SK-N-SH treated with all-trans-retinoic acid at 6 μM for 48 hours (cell line): ENCODE data around the gene SYNGR1.

Experiments
- ATAC-seq: fragments of 200-7000 bp; cut with Tn5 transposase; 3 replicates; pipeline ENCODE4 v1.9.1; 2020; ENCODE audit warnings: mild to moderate bottlenecking, moderate library complexity
- ARNTL ChIP-seq: fragments of 450-650 bp; formaldehyde crosslinking; IDR thresholded peaks from 2 replicates; pipeline ENCODE4 v1.5.0; 2020; ENCODE audit warnings: low read depth, mild to moderate bottlenecking, moderate library complexity, borderline replicate concordance
- BACH2 ChIP-seq: fragments of 250-450 bp; sonication (Bioruptor Pico); IDR thresholded peaks from 2 replicates; pipeline ENCODE4 v1.9.0; 2021; ENCODE audit warnings: mild to moderate bottlenecking, borderline replicate concordance
- CREB5 ChIP-seq: fragments of 250-450 bp; sonication (Bioruptor Pico); IDR thresholded peaks from 2 replicates; pipeline ENCODE4 v1.5.1; 2020; ENCODE audit warnings: low read depth, mild to moderate bottlenecking, moderate library complexity
- CSRNP3 ChIP-seq: fragments of 250-450 bp; sonication (Bioruptor Pico); IDR thresholded peaks from 2 replicates; pipeline ENCODE4 v1.5.1; 2021; ENCODE audit warnings: mild to moderate bottlenecking, moderate library complexity
- ESRRG ChIP-seq: fragments of 250-450 bp; sonication (Bioruptor Pico); IDR thresholded peaks from 2 replicates; pipeline ENCODE4 v1.6.1; 2021; ENCODE audit warnings: mild to moderate bottlenecking
- GLIS3 ChIP-seq: fragments of 250-450 bp; sonication (Bioruptor Pico); IDR thresholded peaks from 2 replicates; pipeline ENCODE4 v1.5.0; 2020; ENCODE audit warnings: mild to moderate bottlenecking, moderate library complexity
- ISL1 ChIP-seq: fragments of 250-450 bp; sonication (Bioruptor Pico); IDR thresholded peaks from 2 replicates; pipeline ENCODE4 v2.1.2; 2022; ENCODE audit warnings: mild to moderate bottlenecking, moderate library complexity
- OSR1 ChIP-seq: fragments of 250-450 bp; sonication (Bioruptor Pico); IDR thresholded peaks from 2 replicates; pipeline ENCODE4 v1.8.0; 2022; ENCODE audit warnings: moderate library complexity, mild to moderate bottlenecking, inconsistent platforms
- PATZ1 ChIP-seq: fragments of 250-450 bp; sonication (Bioruptor Pico); IDR thresholded peaks from 2 replicates; pipeline ENCODE4 v1.8.0; 2020; ENCODE audit warnings: mild to moderate bottlenecking, moderate library complexity, borderline replicate concordance
- POU6F1 ChIP-seq: fragments of 250-450 bp; sonication (Bioruptor Pico); IDR thresholded peaks from 2 replicates; pipeline ENCODE4 v1.8.0; 2021; ENCODE audit warnings: low read depth, mild to moderate bottlenecking, moderate library complexity, borderline replicate concordance
- PPARA ChIP-seq: fragments of 250-450 bp; sonication (Bioruptor Pico); IDR thresholded peaks from 2 replicates; pipeline ENCODE4 v1.5.0; 2020; ENCODE audit warnings: mild to moderate bottlenecking, borderline replicate concordance
- RARB ChIP-seq: fragments of 250-450 bp; sonication (Bioruptor Pico); IDR thresholded peaks from 2 replicates; pipeline ENCODE4 v1.8.0; 2021; ENCODE audit warnings: mild to moderate bottlenecking, moderate library complexity
- SNAI2 ChIP-seq: fragments of 250-450 bp; sonication (Bioruptor Pico); IDR thresholded peaks from 2 replicates; pipeline ENCODE4 v1.5.0; 2020; ENCODE audit warnings: mild to moderate bottlenecking, moderate library complexity
- TCF4 ChIP-seq: fragments of 250-450 bp; sonication (Bioruptor Pico); IDR thresholded peaks from 2 replicates; pipeline ENCODE4 v1.8.0; 2021; ENCODE audit warnings: mild to moderate bottlenecking, moderate library complexity, borderline replicate concordance
- TOX ChIP-seq: fragments of 250-450 bp; sonication (Bioruptor Pico); IDR thresholded peaks from 2 replicates; pipeline ENCODE4 v1.8.0; 2021; ENCODE audit warnings: mild to moderate bottlenecking, moderate library complexity, borderline replicate concordance
- ZC3H10 ChIP-seq: fragments of 250-450 bp; sonication (Bioruptor Pico); IDR thresholded peaks from 2 replicates; pipeline ENCODE4 v1.5.1; 2021; ENCODE audit warnings: mild to moderate bottlenecking, moderate library complexity
- ZFP3 ChIP-seq: fragments of 250-450 bp; sonication (Bioruptor Pico); IDR thresholded peaks from 2 replicates; pipeline ENCODE4 v1.5.0; 2020; ENCODE audit warnings: mild to moderate bottlenecking, moderate library complexity
- ZFP30 ChIP-seq: fragments of 450-650 bp; formaldehyde crosslinking; IDR thresholded peaks from 2 replicates; pipeline ENCODE4 v1.5.0; 2022; ENCODE audit warnings: mild to moderate bottlenecking, moderate library complexity
- ZNF565 ChIP-seq: fragments of 450-650 bp; formaldehyde crosslinking; conservative IDR thresholded peaks from 2 replicates; pipeline ENCODE4 v1.5.0; 2020; ENCODE audit warnings: low read depth, mild to moderate bottlenecking, moderate library complexity
- ZNF70 ChIP-seq: fragments of 450-650 bp; formaldehyde crosslinking; IDR thresholded peaks from 2 replicates; pipeline ENCODE4 v1.5.0; 2020; ENCODE audit warnings: mild to moderate bottlenecking, moderate library complexity
- ZNF8 ChIP-seq: fragments of 450-650 bp; formaldehyde crosslinking; IDR thresholded peaks from 2 replicates; pipeline ENCODE4 v1.5.0; 2020; ENCODE audit warnings: mild to moderate bottlenecking, moderate library complexity

The SYNGR1 gene

GRCh38 chr22:39433476-39434242 is 83.9 kb downstream of the SYNGR1 start:
- ATAC-seq, result no peak
- TF ChIP-seq POU6F1 (CRISPR knock-in tag) (no peak), ISL1 (no peak), GLIS3 (CRISPR knock-in tag) (no peak), ZFP3 (no peak), ZNF8 (no peak), ZC3H10 (no peak), RARB (CRISPR knock-in tag) (no peak), PPARA (CRISPR knock-in tag) (no peak), ZNF70 (CRISPR knock-in tag) (no peak), CREB5 (CRISPR knock-in tag) (no peak), BACH2 (no peak), ZFP30 (no peak), PATZ1 (CRISPR knock-in tag) (no peak), SNAI2 (no peak), ESRRG (CRISPR knock-in tag) (no peak), ZNF565 (CRISPR knock-in tag) (no peak), CSRNP3 (CRISPR knock-in tag) (no peak), ARNTL (no peak), OSR1 (CRISPR knock-in tag) (no peak)

- TF ChIP-seq ZNF8, result no peak
- no peak for TF ChIP-seq ARNTL
- TF ChIP-seq ZFP30, result no peak
- TF ChIP-seq GLIS3 (CRISPR knock-in tag), result no peak
- TF ChIP-seq SNAI2, result no peak
- TF ChIP-seq ZFP3, result no peak
- no peak for ATAC-seq
Observed at GRCh38 chr22:39434243-39434653, 84.5 kb downstream of the SYNGR1 start.

- TF ChIP-seq TCF4 (CRISPR knock-in tag) (no peak), PPARA (CRISPR knock-in tag) (no peak), RARB (CRISPR knock-in tag) (no peak), ISL1 (no peak), TOX (CRISPR knock-in tag) (no peak), ZFP30 (no peak), ARNTL (no peak)
- ATAC-seq, result no peak
Observed at GRCh38 chr22:39434721-39435120, 84.9 kb downstream of the SYNGR1 start.
